IPS-NIHi7 (cell line): ENCODE results near the gene ADAM23.

Experiments
- DNase-seq: peaks from one replicate; pipeline ENCODE4 v3.0.0; 2012; ENCODE audit warnings: mixed read lengths; ENCODE audit errors: extremely low spot score

Gene ADAM23

GRCh38 chr2:206565666-206566065 lies 122.3 kb downstream of the ADAM23 start:
- DNase-seq, result no peak

- no peak for DNase-seq
Observed at GRCh38 chr2:206569470-206569869, 126.1 kb downstream of the ADAM23 start.

- DNase-seq, result no peak
Observed at GRCh38 chr2:206570199-206570598, 126.9 kb downstream of the ADAM23 start.

- DNase-seq, result no peak
Observed at GRCh38 chr2:206572725-206573124, 129.4 kb downstream of the ADAM23 start.

GRCh38 chr2:206573793-206574192 lies 130.5 kb downstream of the ADAM23 start:
- no peak for DNase-seq

GRCh38 chr2:206584323-206585116 lies 141.2 kb downstream of the ADAM23 start:
- no peak for DNase-seq

GRCh38 chr2:206585335-206585734 lies 142.0 kb downstream of the ADAM23 start:
- no peak for DNase-seq

GRCh38 chr2:206586609-206587008 lies 143.3 kb downstream of the ADAM23 start:
- no peak for DNase-seq

GRCh38 chr2:206597717-206598218 lies 154.4 kb downstream of the ADAM23 start:
- DNase-seq, result no peak

- DNase-seq, result no peak
Observed at GRCh38 chr2:206603243-206603642, 159.9 kb downstream of the ADAM23 start.

- DNase-seq, result no peak
Observed at GRCh38 chr2:206610451-206610850, 167.1 kb downstream of the ADAM23 start.

- no peak for DNase-seq
Observed at GRCh38 chr2:206611191-206611590, 167.9 kb downstream of the ADAM23 start.

- no peak for DNase-seq
Observed at GRCh38 chr2:206611736-206612135, 168.4 kb downstream of the ADAM23 start.

- DNase-seq, result peak; percentile 21
Observed at GRCh38 chr2:206614811-206615210, 171.5 kb downstream of the ADAM23 start.

- no peak for DNase-seq
Observed at GRCh38 chr2:206615417-206616089, 172.2 kb downstream of the ADAM23 start.

GRCh38 chr2:206616151-206616550 lies 172.8 kb downstream of the ADAM23 start:
- no peak for DNase-seq

GRCh38 chr2:206619011-206619410 lies 175.7 kb downstream of the ADAM23 start:
- DNase-seq, result no peak

- DNase-seq, result no peak
Observed at GRCh38 chr2:206626108-206626507, 182.8 kb downstream of the ADAM23 start.

- DNase-seq, result no peak
Observed at GRCh38 chr2:206627632-206628031, 184.3 kb downstream of the ADAM23 start.

- DNase-seq, result no peak
Observed at GRCh38 chr2:206631340-206631739, 188.0 kb downstream of the ADAM23 start.

GRCh38 chr2:206635015-206635414 lies 191.7 kb downstream of the ADAM23 start:
- DNase-seq, result no peak

- DNase-seq, result no peak
Observed at GRCh38 chr2:206639636-206640035, 196.3 kb downstream of the ADAM23 start.

GRCh38 chr2:206641226-206641625 lies 197.9 kb downstream of the ADAM23 start:
- peak; percentile 13 for DNase-seq
